Fibroblast of peridontal ligament (primary cell): ENCODE measurements around the gene CRADD.
A peak's percentile ranks its signal among the peaks of the same experiment; 100 is the strongest.

Source experiments
- DNase-seq: peaks from one replicate; pipeline ENCODE4 v3.0.0-alpha.2; 2010; ENCODE audit errors: extremely low read depth

Gene CRADD

DNA sequence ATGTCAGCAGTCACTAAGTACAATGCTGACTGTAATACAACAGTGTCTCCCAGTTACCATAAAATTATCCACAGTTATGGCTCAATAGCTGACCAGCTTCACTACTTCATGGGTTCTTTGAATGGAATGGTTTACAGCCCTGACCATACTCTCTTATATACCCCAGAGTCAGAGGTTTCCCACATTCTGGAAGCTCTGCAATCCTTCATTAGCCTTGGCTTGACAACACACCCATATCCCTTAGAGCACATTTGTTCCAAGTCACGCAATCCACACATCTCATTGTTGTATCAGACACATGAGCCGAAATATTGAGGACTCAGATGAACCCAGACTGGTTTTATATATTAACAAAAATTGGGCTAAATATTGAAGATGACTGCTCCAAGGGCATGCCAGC is 261.8 kb downstream of the CRADD start:
- DNase-seq, result peak; percentile 31

DNA sequence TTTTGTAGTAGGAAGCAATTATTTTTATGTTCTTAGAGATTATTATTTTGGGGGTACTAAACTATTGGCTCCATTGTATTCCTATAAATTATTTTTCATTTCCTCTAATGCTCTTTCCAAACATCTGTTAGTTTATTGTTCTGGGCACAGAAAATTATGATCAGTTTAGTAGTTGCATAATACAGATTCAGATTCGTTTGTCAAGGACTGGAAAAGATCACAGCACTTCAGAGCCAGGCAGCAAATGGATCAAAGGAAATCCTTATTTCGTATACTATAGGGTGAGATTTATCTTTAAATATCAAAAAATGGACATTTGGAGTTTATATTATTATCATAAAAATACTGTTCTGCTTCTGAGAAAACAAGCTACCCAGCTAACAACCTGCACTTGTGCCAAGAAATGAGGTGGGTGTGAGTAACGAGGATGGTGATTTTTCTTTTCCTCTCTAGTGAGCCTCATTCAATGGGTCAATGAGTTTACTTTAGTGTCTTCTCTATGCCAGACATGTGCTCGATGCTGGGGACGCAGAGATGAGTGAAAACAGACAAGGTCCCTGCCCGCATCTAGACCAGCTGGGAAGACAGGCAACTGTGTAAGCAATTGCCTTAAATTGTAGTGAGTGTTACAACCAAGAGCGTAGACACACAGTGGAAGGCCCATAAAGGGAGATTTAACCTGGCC is 262.6 kb downstream of the CRADD start:
- DNase-seq, result no peak

DNA sequence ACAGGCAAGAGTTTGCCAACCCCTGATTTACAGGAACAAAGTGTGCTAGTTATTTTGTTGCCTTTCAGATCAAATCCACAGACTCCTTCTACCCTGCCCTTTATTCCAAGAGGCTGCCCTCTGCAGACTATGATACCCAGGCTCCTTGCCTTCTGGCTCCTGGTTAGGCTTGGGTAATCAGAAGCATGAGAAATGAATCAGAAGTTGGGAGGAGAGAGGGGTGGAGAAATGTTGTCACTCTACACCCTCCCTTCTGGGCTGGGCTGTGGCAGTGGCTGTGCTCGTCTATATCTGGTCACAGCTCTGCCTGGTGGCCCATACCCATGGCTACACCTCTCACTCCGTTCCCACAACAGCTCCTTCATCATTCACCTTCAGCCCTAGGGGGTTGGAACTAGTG is 266.6 kb downstream of the CRADD start:
- DNase-seq, result peak; percentile 87

DNA sequence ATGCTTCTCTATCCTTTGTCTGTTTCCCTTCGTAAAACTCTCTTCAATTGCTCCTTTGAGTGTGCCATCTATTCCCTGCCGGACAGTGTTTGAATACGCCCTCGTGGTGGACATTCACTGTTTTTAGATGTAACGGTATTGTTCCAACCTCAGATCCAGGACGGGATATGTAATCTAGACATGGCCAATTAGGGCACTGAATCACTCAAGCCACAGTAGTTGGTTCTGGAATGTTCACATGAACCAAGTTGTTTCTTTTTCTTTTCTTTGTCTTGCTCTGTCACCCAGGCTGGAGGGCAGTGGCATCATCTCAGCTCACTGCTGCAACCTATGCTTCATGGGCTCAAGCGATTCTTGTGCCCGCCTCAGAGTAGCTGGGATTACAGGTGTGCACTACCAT is 267.0 kb downstream of the CRADD start:
- DNase-seq, result peak; percentile 77
